Memory B cell (primary cell): ENCODE results near the gene WNT3.

Source experiments
- ATAC-seq: fragments of 150-1000 bp; cut with Tn5 transposase; 2 replicates; pipeline ENCODE4 v1.10.0; 2021; ENCODE audit warnings: low read depth, mild to moderate bottlenecking, moderate library complexity
- DNase-seq, 2 donors: peaks; one replicate each; pipeline ENCODE4 v3.0.0; 2022; ENCODE audit warnings: low spot score in 2 of 2
- H3K27ac Mint-ChIP-seq: one replicate; pipeline ENCODE4 v1.8.0; 2022; ENCODE audit warnings: mild to moderate bottlenecking, moderate library complexity, mixed read lengths
- H3K27me3 Mint-ChIP-seq: one replicate; pipeline ENCODE4 v1.8.0; 2022; ENCODE audit warnings: mixed read lengths
- H3K36me3 Mint-ChIP-seq: one replicate; pipeline ENCODE4 v1.8.0; 2022; ENCODE audit warnings: mild to moderate bottlenecking, mixed read lengths
- H3K4me1 Mint-ChIP-seq: one replicate; pipeline ENCODE4 v1.8.0; 2022; ENCODE audit warnings: mixed read lengths
- H3K4me3 Mint-ChIP-seq: one replicate; pipeline ENCODE4 v1.8.0; 2022; ENCODE audit warnings: mild to moderate bottlenecking, moderate library complexity, mixed read lengths
- H3K9me3 Mint-ChIP-seq: one replicate; pipeline ENCODE4 v1.8.0; 2022; ENCODE audit warnings: mixed read lengths

Gene WNT3

GRCh38 chr17:46813920-46814319, 4.6 kb downstream of the WNT3 start:
- no peaks in the 10 kb centered on the region for H3K36me3 Mint-ChIP-seq
- no peak overlapping the region for H3K4me3 Mint-ChIP-seq
- ATAC-seq = no peak
- H3K9me3 Mint-ChIP-seq = no peaks in the 10 kb centered on the region
- H3K27ac Mint-ChIP-seq = no peak overlapping the region
- H3K27me3 Mint-ChIP-seq = peaks cover 28% of the 10 kb centered on the region
- peaks cover 11% of the 10 kb centered on the region for H3K4me1 Mint-ChIP-seq
- DNase-seq = no peak

DNA sequence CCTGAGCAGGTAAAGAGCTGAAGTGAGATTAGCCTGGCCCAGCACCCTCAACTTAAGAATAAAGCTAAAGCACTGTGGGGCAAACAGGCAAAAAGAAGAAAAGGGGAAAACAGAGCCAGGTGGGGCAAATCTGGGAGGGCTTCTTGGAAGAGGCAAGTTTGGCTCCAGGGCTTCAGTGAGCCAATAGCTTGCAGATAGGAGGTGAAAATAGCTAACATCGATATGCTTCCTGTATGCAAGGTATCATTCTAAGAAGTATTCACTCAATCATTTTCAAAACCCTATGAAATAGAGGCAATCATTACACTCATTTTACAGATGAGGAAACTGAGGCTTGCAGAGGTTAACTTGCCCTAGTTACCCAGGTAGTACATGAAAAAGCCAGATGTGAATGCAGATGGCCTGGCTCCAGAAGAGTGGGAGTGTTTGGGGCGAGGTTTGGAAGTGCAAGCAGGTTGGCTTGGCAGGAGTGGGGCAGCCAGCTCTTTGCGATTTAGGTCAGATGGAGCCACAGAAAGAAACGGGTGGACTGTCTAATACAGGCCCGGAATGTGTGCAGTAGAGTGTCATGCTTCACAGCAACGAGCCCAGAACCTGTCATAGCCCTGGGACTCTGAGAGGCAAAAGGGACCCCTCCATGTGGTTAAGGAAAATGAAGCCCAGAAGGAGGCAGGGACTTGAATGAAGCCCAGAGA, 5.7 kb downstream of the WNT3 start:
- Mint-ChIP-seq H3K4me1 (peaks cover 6% of the 10 kb centered on the region), H3K27me3 (peaks cover 23% of the 10 kb centered on the region), H3K27ac (no peak overlapping the region), H3K36me3 (no peaks in the 10 kb centered on the region), H3K4me3 (no peak overlapping the region), H3K9me3 (no peaks in the 10 kb centered on the region)
- no peak for DNase-seq
- ATAC-seq = no peak

- peaks cover 4% of the 10 kb centered on the region for H3K4me1 Mint-ChIP-seq
- ATAC-seq = no peak
- H3K9me3 Mint-ChIP-seq = no peaks in the 10 kb centered on the region
- no peak for DNase-seq
- H3K27ac Mint-ChIP-seq = no peak overlapping the region
- H3K36me3 Mint-ChIP-seq = no peaks in the 10 kb centered on the region
- H3K4me3 Mint-ChIP-seq = no peak overlapping the region
- peaks cover 18% of the 10 kb centered on the region for H3K27me3 Mint-ChIP-seq
Measured at GRCh38 chr17:46811978-46812583, 6.4 kb downstream of the WNT3 start.

DNA sequence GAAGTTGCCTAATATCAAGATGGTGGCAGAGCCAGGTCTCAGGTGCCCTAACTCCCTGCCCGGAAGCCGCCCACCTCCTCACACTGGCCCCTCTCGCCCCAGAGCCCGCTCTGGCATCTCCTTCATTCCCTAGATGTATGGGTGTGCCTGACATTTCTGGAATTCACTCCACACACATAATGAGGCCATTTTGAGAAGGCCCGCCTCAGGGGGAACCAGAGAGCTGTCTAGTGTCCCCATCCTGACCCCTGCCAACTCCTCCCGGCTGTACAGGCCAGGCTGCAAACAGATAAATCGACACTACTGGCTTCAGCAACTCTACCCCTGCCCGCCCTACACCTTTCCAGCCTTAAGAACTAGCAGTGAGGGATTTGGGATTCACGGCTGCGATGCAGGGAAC, 7.7 kb downstream of the WNT3 start:
- Mint-ChIP-seq H3K27me3 (peaks cover 8% of the 10 kb centered on the region), H3K4me1 (no peaks in the 10 kb centered on the region), H3K4me3 (no peak overlapping the region), H3K27ac (no peak overlapping the region), H3K9me3 (no peaks in the 10 kb centered on the region), H3K36me3 (no peaks in the 10 kb centered on the region)
- no peak for DNase-seq
- ATAC-seq = no peak

DNA sequence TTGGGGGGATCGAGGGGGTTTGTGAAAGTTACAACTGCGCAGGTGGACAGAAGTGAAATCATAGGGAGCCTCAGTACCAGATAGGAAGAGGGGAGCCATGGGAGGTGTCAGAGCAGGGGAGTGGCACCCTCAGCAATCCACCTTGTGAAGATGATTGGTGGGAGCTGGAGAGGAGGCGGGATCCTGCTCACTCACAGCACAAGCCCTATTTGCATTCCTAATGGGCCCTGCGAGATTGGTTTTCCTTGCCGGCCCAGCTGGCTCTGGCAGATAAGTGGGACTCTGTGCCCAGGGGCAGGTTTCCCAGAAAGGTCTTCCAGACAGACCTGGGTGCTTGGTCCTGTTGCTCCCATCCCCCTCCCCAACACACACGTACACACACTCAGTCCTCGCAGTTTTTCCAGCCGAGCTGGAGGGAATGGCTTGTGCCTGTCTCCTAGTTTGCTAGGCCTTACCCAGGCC, 9.4 kb downstream of the WNT3 start:
- H3K27me3 Mint-ChIP-seq = peaks cover 4% of the 10 kb centered on the region
- no peak overlapping the region for H3K27ac Mint-ChIP-seq
- no peak overlapping the region for H3K4me3 Mint-ChIP-seq
- no peaks in the 10 kb centered on the region for H3K4me1 Mint-ChIP-seq
- H3K36me3 Mint-ChIP-seq = peaks cover 2% of the 10 kb centered on the region
- H3K9me3 Mint-ChIP-seq = peaks cover 2% of the 10 kb centered on the region
- DNase-seq (no peak), ATAC-seq (no peak)

- no peak overlapping the region for H3K27ac Mint-ChIP-seq
- H3K36me3 Mint-ChIP-seq = peaks cover 2% of the 10 kb centered on the region
- H3K4me1 Mint-ChIP-seq = no peaks in the 10 kb centered on the region
- H3K4me3 Mint-ChIP-seq = no peak overlapping the region
- no peak for ATAC-seq
- H3K9me3 Mint-ChIP-seq = peaks cover 2% of the 10 kb centered on the region
- DNase-seq = no peak
- H3K27me3 Mint-ChIP-seq = peaks cover 2% of the 10 kb centered on the region
Measured at GRCh38 chr17:46805771-46806170, 12.7 kb downstream of the WNT3 start.

DNA sequence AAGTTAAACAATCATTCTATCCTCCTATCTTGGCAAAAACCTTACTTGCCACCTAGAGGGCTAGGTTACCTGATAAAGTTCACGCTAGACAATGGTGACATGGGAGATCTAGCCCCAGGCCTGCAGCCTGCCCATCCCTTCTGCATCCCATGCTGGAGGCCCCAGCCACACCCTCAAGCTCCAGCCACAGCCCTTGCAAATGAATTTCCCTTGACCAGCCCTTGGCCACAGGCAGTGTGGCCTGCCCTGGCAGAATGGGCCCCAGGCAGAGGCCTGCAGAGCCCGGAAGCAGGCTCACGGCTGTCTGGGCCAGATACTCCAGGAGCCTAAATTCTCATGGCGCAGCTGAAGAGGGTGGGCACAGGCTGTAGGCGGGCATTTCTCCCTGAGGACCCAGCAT, 14.9 kb downstream of the WNT3 start:
- H3K27ac Mint-ChIP-seq = no peak overlapping the region
- H3K4me1 Mint-ChIP-seq = no peaks in the 10 kb centered on the region
- H3K4me3 Mint-ChIP-seq = no peak overlapping the region
- H3K9me3 Mint-ChIP-seq = peaks cover 2% of the 10 kb centered on the region
- H3K36me3 Mint-ChIP-seq = peaks cover 2% of the 10 kb centered on the region
- H3K27me3 Mint-ChIP-seq = peaks cover 4% of the 10 kb centered on the region
- ATAC-seq = no peak
- DNase-seq = no peak

DNA sequence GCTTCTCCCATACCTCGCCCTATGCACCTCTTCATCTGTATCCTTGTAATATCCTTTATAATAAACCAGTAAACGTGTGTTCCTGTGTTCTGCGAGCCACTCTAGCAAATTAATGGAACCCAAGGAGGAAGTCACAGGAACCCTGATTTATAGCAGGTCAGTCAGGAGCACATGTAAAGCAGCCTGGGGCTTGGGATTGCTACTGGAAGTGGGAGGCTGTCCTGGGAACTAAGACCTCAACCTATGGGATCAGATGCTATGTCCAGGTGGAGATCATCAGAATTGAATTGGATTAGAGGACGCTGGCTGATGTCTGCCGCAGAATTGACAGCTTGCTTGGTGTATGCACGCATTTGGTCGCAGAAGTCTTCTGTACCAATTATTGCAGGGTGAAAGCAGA, 15.7 kb downstream of the WNT3 start:
- Mint-ChIP-seq H3K4me1 (no peaks in the 10 kb centered on the region), H3K27me3 (peaks cover 4% of the 10 kb centered on the region), H3K36me3 (peaks cover 2% of the 10 kb centered on the region), H3K27ac (no peak overlapping the region), H3K9me3 (peaks cover 2% of the 10 kb centered on the region), H3K4me3 (no peak overlapping the region)
- no peak for DNase-seq
- ATAC-seq = no peak

DNA sequence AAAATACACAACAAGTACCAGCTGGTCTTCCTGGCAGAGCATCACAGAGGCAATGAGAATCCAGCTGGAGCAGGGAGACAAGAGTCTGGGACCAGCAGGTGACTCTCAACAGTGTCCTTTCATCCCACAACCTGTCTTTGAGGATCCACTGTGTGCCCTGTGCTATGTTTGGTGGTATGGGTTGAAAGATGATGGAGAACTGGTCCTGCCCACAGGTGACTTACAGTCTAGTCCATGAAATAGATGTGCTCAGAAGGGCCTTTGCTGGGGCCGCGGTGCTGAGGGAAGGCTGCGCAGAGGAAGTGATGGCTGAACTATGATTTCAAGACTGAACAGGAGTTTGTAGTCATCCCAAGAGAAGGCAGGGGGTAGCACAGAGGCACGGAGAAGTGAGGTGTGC, 17.9 kb downstream of the WNT3 start:
- Mint-ChIP-seq H3K27me3 (peaks cover 11% of the 10 kb centered on the region), H3K36me3 (peaks cover 2% of the 10 kb centered on the region), H3K9me3 (peaks cover 2% of the 10 kb centered on the region), H3K4me1 (peaks cover 2% of the 10 kb centered on the region), H3K4me3 (no peak overlapping the region), H3K27ac (no peak overlapping the region)
- no peak for DNase-seq
- no peak for ATAC-seq

- H3K36me3 Mint-ChIP-seq = no peaks in the 10 kb centered on the region
- H3K4me3 Mint-ChIP-seq = no peak overlapping the region
- peaks cover 2% of the 10 kb centered on the region for H3K4me1 Mint-ChIP-seq
- no peaks in the 10 kb centered on the region for H3K9me3 Mint-ChIP-seq
- H3K27ac Mint-ChIP-seq = no peak overlapping the region
- DNase-seq (no peak), ATAC-seq (no peak)
- peaks cover 12% of the 10 kb centered on the region for H3K27me3 Mint-ChIP-seq
Measured at GRCh38 chr17:46796956-46797530, 21.4 kb downstream of the WNT3 start.

DNA sequence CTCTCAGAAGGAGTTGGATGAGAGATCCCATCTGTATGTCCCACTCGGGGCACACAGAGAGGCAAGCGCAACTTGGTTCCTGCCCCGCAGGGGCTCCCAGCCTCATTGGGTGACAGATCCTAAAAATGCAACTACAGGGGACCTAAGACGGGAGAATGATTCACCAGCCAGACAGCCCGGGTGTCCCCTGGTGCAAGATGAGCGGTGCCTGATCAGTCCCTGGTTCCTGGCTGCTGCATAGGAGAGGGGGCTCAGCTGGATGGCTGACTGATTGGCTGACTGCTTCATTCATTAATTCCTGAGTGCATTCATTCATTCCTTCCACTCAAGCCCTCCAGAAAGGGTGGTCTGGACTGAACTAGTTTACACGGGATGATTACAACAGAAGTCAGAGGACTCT, 22.0 kb downstream of the WNT3 start:
- Mint-ChIP-seq H3K27ac (no peak overlapping the region), H3K4me3 (no peak overlapping the region), H3K9me3 (no peaks in the 10 kb centered on the region), H3K4me1 (peaks cover 2% of the 10 kb centered on the region), H3K27me3 (peaks cover 12% of the 10 kb centered on the region), H3K36me3 (no peaks in the 10 kb centered on the region)
- ATAC-seq (no peak), DNase-seq (no peak)

- Mint-ChIP-seq H3K27ac (no peak overlapping the region), H3K4me3 (no peak overlapping the region), H3K36me3 (no peaks in the 10 kb centered on the region), H3K27me3 (peaks cover 14% of the 10 kb centered on the region), H3K4me1 (peaks cover 2% of the 10 kb centered on the region), H3K9me3 (no peaks in the 10 kb centered on the region)
- ATAC-seq = no peak
- DNase-seq = no peak
Measured at GRCh38 chr17:46796084-46796483, 22.4 kb downstream of the WNT3 start.

- H3K27me3 Mint-ChIP-seq = peaks cover 21% of the 10 kb centered on the region
- H3K4me3 Mint-ChIP-seq = no peak overlapping the region
- no peak for DNase-seq
- H3K9me3 Mint-ChIP-seq = no peaks in the 10 kb centered on the region
- H3K27ac Mint-ChIP-seq = no peak overlapping the region
- H3K4me1 Mint-ChIP-seq = peaks cover 5% of the 10 kb centered on the region
- no peaks in the 10 kb centered on the region for H3K36me3 Mint-ChIP-seq
- no peak for ATAC-seq
Measured at GRCh38 chr17:46795379-46795952, 23.0 kb downstream of the WNT3 start.

GRCh38 chr17:46794318-46794717, 24.2 kb downstream of the WNT3 start:
- no peak overlapping the region for H3K4me3 Mint-ChIP-seq
- ATAC-seq (no peak), DNase-seq (no peak)
- no peaks in the 10 kb centered on the region for H3K9me3 Mint-ChIP-seq
- H3K27ac Mint-ChIP-seq = no peak overlapping the region
- H3K27me3 Mint-ChIP-seq = peaks cover 22% of the 10 kb centered on the region
- H3K36me3 Mint-ChIP-seq = no peaks in the 10 kb centered on the region
- H3K4me1 Mint-ChIP-seq = peaks cover 5% of the 10 kb centered on the region
